Measurements from ENCODE around the gene PAQR9. TPM values are rescaled to one million over a fixed set of nuclear protein-coding genes. Genes with fewer than 3 reads are reported as not detected.

The PAQR9 gene
- total RNA-seq, 3 donors from 2014 or later (not counting 1 experiment from before 2014, with no cell fraction given), result not detected

DNA sequence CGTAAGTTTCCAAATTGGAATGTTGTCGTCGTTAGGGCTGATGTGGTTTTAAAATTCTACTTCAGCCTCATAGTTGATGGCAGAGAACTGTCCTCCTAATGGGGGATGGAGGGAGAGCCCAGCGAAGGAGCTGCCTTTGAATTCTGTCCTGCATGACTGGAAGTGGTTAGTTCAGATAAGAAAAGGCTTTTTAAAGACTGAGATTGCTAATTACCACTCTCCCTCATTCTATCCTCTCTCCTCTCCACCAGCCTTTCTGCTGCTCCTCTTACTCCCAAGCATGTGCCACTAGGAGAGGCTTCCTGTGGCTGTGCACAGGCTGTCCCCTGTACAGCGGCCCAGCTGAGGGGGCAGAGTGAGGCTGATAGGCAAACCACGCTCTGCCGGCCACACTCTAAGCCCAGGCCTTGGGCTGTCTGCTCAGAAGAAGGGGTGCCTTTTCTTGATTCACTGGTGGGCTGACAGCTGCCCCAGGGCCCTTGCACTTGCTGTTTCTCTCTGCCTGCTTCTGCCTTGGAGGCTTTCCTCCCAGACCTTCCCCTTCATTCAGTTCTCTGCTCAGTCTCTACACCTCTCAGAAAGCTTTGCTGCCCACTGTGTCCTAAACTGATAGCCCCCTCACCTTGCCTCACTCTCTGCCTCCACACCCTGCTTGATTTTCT, 8.7 kb upstream of the PAQR9 start:
- Histone ChIP-seq H3K9me3 (ENCODE audit: control insufficient read depth, insufficient read depth, low read length) (no peaks in the 10 kb centered on the region), H3K36me3 (ENCODE audit: control insufficient read depth, insufficient read depth, low read length) (no peaks in the 10 kb centered on the region), H3K4me1 (ENCODE audit: control insufficient read depth, insufficient read depth, low read length) (no peaks in the 10 kb centered on the region), H3K27ac (ENCODE audit: low read length) (no peak overlapping the region), H3K27me3 (ENCODE audit: control insufficient read depth, insufficient read depth, low read length) (no peaks in the 10 kb centered on the region), H3K4me3 (ENCODE audit: low read length) (no peak overlapping the region)
- H3K4me3 Mint-ChIP-seq, result no peak overlapping the region
- H3K27me3 Mint-ChIP-seq (ENCODE audit: low read depth in 2 of 2), result peaks cover 20 to 50% of the 10 kb centered on the region in 2 donors
- H3K27ac Mint-ChIP-seq, result no peak overlapping the region
- TF ChIP-seq CTCF (IDR thresholded peaks at IDR 0.05), result no peak
- H3K36me3 Mint-ChIP-seq, result no peaks in the 10 kb centered on the region
- DNase-seq (no peak), ATAC-seq (no peak)
- no peaks in the 10 kb centered on the region for H3K9me3 Mint-ChIP-seq
- intact Hi-C loops (cut with micrococcal nuclease), result no loop called here
- H3K4me1 Mint-ChIP-seq, result no peaks in the 10 kb centered on the region
- WGBS (ENCODE audit: insufficient coverage), result 81% methylated on average over 7 of the region's 7 CpGs

- TF ChIP-seq CTCF (IDR thresholded peaks at IDR 0.05), result no peak
- H3K4me1 Mint-ChIP-seq, result no peaks in the 10 kb centered on the region
- no peaks in the 10 kb centered on the region for H3K4me1 ChIP-seq (ENCODE audit: control insufficient read depth, insufficient read depth, low read length)
- no peak for DNase-seq
- no peaks in the 10 kb centered on the region for H3K9me3 Mint-ChIP-seq
- H3K27ac Mint-ChIP-seq, result no peak overlapping the region
- intact Hi-C loops (cut with micrococcal nuclease), result no loop called here
- H3K36me3 ChIP-seq (ENCODE audit: control insufficient read depth, insufficient read depth, low read length), result no peaks in the 10 kb centered on the region
- H3K9me3 ChIP-seq (ENCODE audit: control insufficient read depth, insufficient read depth, low read length), result no peaks in the 10 kb centered on the region
- H3K4me3 Mint-ChIP-seq, result no peak overlapping the region
- WGBS (ENCODE audit: insufficient coverage), result 76% methylated on average over 3 of the region's 3 CpGs
- H3K4me3 ChIP-seq (ENCODE audit: low read length), result no peak overlapping the region
- no peaks in the 10 kb centered on the region for H3K27me3 ChIP-seq (ENCODE audit: control insufficient read depth, insufficient read depth, low read length)
- H3K27me3 Mint-ChIP-seq (ENCODE audit: low read depth in 2 of 2), result peaks cover 23 to 58% of the 10 kb centered on the region in 2 donors
- no peak overlapping the region for H3K27ac ChIP-seq (ENCODE audit: low read length)
- no peak for ATAC-seq
- H3K36me3 Mint-ChIP-seq, result no peaks in the 10 kb centered on the region
Measured at GRCh38 chr3:142971431-142971830, 8.0 kb upstream of the PAQR9 start.

GRCh38 chr3:142968319-142969025, 5.0 kb upstream of the PAQR9 start:
- no peaks in the 10 kb centered on the region for H3K9me3 Mint-ChIP-seq
- H3K4me3 Mint-ChIP-seq, result no peak overlapping the region
- peaks cover 0 to 5% of the 10 kb centered on the region in 2 donors for H3K4me1 Mint-ChIP-seq
- Histone ChIP-seq H3K27me3 (ENCODE audit: control insufficient read depth, insufficient read depth, low read length) (peaks cover 8% of the 10 kb centered on the region), H3K4me1 (ENCODE audit: control insufficient read depth, insufficient read depth, low read length) (peaks cover 3% of the 10 kb centered on the region), H3K36me3 (ENCODE audit: control insufficient read depth, insufficient read depth, low read length) (no peaks in the 10 kb centered on the region), H3K4me3 (ENCODE audit: low read length) (no peak overlapping the region), H3K9me3 (ENCODE audit: control insufficient read depth, insufficient read depth, low read length) (no peaks in the 10 kb centered on the region), H3K27ac (ENCODE audit: low read length) (no peak overlapping the region)
- DNase-seq (no peak), ATAC-seq (no peak)
- intact Hi-C loops (cut with micrococcal nuclease), result no loop called here
- WGBS (ENCODE audit: insufficient coverage), result 91% methylated on average over 4 of the region's 4 CpGs
- peaks cover 6% of the 10 kb centered on the region for H3K36me3 Mint-ChIP-seq
- no peak for TF ChIP-seq CTCF (IDR thresholded peaks at IDR 0.05)
- peaks cover 31 to 62% of the 10 kb centered on the region in 2 donors for H3K27me3 Mint-ChIP-seq (ENCODE audit: low read depth in 2 of 2)
- H3K27ac Mint-ChIP-seq, result no peak overlapping the region
